H9 (cell line): ENCODE data around the gene TYMP. TPM values are rescaled to one million over a fixed set of nuclear protein-coding genes. Genes with fewer than 3 reads are reported as not detected.

Experiments used
- DNase-seq: peaks from one replicate; pipeline ENCODE4 v3.0.0-alpha.2; 2017
- H2AFZ ChIP-seq: one replicate; pipeline ENCODE4 v1.6.1; 2013; ENCODE audit warnings: mild to moderate bottlenecking, low read length, control low read depth, moderate library complexity
- H2AK5ac ChIP-seq: 2 replicates; pipeline ENCODE4 v1.6.1; 2013; ENCODE audit warnings: low read length, control low read depth, mixed read lengths; ENCODE audit not compliant: insufficient read length
- H2BK120ac ChIP-seq: one replicate; pipeline ENCODE4 v1.6.1; 2013; ENCODE audit warnings: low read depth, mild to moderate bottlenecking, low read length, control low read depth, inconsistent platforms; ENCODE audit not compliant: poor library complexity, severe bottlenecking
- H2BK12ac ChIP-seq: 2 replicates; pipeline ENCODE4 v1.6.1; 2013; ENCODE audit warnings: low read length, control low read depth, mixed read lengths, low read depth; ENCODE audit not compliant: insufficient read length
- H2BK15ac ChIP-seq: 2 replicates; pipeline ENCODE4 v1.6.1; 2013; ENCODE audit warnings: low read depth, low read length, control low read depth
- H2BK20ac ChIP-seq: one replicate; pipeline ENCODE4 v1.6.1; 2013; ENCODE audit warnings: low read depth, mild to moderate bottlenecking, low read length, control low read depth, inconsistent platforms; ENCODE audit not compliant: poor library complexity, severe bottlenecking
- H2BK5ac ChIP-seq: 2 replicates; pipeline ENCODE4 v1.6.1; 2013; ENCODE audit warnings: low read length, control low read depth, mixed read lengths; ENCODE audit not compliant: insufficient read length
- H3K14ac ChIP-seq: 2 replicates; pipeline ENCODE4 v1.6.1; 2013; ENCODE audit warnings: low read length, control low read depth; ENCODE audit not compliant: insufficient read depth
- H3K18ac ChIP-seq: 2 replicates; pipeline ENCODE4 v1.6.1; 2013; ENCODE audit warnings: low read depth, mild to moderate bottlenecking, mixed read lengths, low read length, control low read depth; ENCODE audit not compliant: insufficient read length
- H3K23ac ChIP-seq: 2 replicates; pipeline ENCODE4 v1.6.1; 2013; ENCODE audit warnings: low read length, control low read depth, mixed read lengths, low read depth; ENCODE audit not compliant: insufficient read length
- H3K23me2 ChIP-seq: 2 replicates; pipeline ENCODE4 v1.6.1; 2013; ENCODE audit warnings: low read depth, mild to moderate bottlenecking, mixed read lengths, low read length, control low read depth; ENCODE audit not compliant: insufficient read length, poor library complexity, severe bottlenecking
- H3K27ac ChIP-seq: 2 replicates; pipeline ENCODE4 v1.5.1; 2013; ENCODE audit warnings: low read length, control low read depth, mixed read lengths, low read depth; ENCODE audit not compliant: insufficient read length
- H3K27me3 ChIP-seq: 2 replicates; pipeline ENCODE4 v1.6.1; 2013; ENCODE audit warnings: low read length, control low read depth, inconsistent platforms; ENCODE audit not compliant: insufficient read depth
- H3K4ac ChIP-seq: 2 replicates; pipeline ENCODE4 v1.6.1; 2013; ENCODE audit warnings: low read depth, mild to moderate bottlenecking, control low read depth, inconsistent platforms, low read length, moderate library complexity
- H3K4me1 ChIP-seq: 2 replicates; pipeline ENCODE4 v1.6.1; 2013; ENCODE audit warnings: low read length, control low read depth, inconsistent platforms; ENCODE audit not compliant: insufficient read depth
- H3K4me2 ChIP-seq: 2 replicates; pipeline ENCODE4 v1.6.1; 2013; ENCODE audit warnings: low read length, control low read depth, mixed read lengths; ENCODE audit not compliant: insufficient read length, insufficient read depth
- H3K56ac ChIP-seq: 2 replicates; pipeline ENCODE4 v1.6.1; 2013; ENCODE audit warnings: low read depth, mild to moderate bottlenecking, mixed read lengths, low read length, control low read depth; ENCODE audit not compliant: insufficient read length
- H3K79me1 ChIP-seq: 2 replicates; pipeline ENCODE4 v1.6.1; 2013; ENCODE audit warnings: low read depth, mild to moderate bottlenecking, moderate library complexity, low read length, control low read depth, inconsistent platforms; ENCODE audit not compliant: insufficient read depth, poor library complexity, severe bottlenecking
- H3K79me2 ChIP-seq: 2 replicates; pipeline ENCODE4 v1.6.1; 2013; ENCODE audit warnings: low read length, control low read depth, inconsistent platforms; ENCODE audit not compliant: insufficient read depth
- H3K9ac ChIP-seq: 2 replicates; pipeline ENCODE4 v1.6.1; 2013; ENCODE audit warnings: low read length, control low read depth, mixed read lengths; ENCODE audit not compliant: insufficient read length; ENCODE audit errors: extremely low read depth
- H3K9me3 ChIP-seq: one replicate; pipeline ENCODE4 v1.6.1; 2013; ENCODE audit warnings: low read depth, low read length, inconsistent platforms; ENCODE audit not compliant: control insufficient read depth
- H3T11ph ChIP-seq: one replicate; pipeline ENCODE4 v1.6.1; 2013; ENCODE audit warnings: mild to moderate bottlenecking, low read length, control low read depth, inconsistent platforms
- H4K20me1 ChIP-seq: one replicate; pipeline ENCODE4 v1.6.1; 2013; ENCODE audit not compliant: control insufficient read depth, insufficient read length, insufficient read depth
- H4K5ac ChIP-seq: 2 replicates; pipeline ENCODE4 v1.6.1; 2013; ENCODE audit warnings: low read depth, mild to moderate bottlenecking, mixed read lengths, low read length, control low read depth; ENCODE audit not compliant: insufficient read length
- H4K8ac ChIP-seq: replicated peaks from 2 replicates; pipeline ENCODE4 v1.6.1; 2013; ENCODE audit warnings: low read length, control low read depth, mixed read lengths, low read depth; ENCODE audit not compliant: insufficient read length
- H4K91ac ChIP-seq: 2 replicates; pipeline ENCODE4 v1.6.1; 2013; ENCODE audit warnings: low read depth, mild to moderate bottlenecking, moderate library complexity, mixed read lengths, low read length, control low read depth; ENCODE audit not compliant: insufficient read length
- H3K27ac Mint-ChIP-seq, 3 experiments: 2 replicates in 2 of 3; 3 replicates in 1 of 3; pipeline ENCODE4 v1.8.0; 2020 to 2021; ENCODE audit warnings: mixed read lengths in 3 of 3, mild to moderate bottlenecking in 1 of 3, moderate library complexity in 1 of 3
- H3K27me3 Mint-ChIP-seq: 2 replicates; pipeline ENCODE4 v1.8.0; 2021; ENCODE audit warnings: low read depth, mild to moderate bottlenecking, moderate library complexity, mixed read lengths
- H3K36me3 Mint-ChIP-seq, 3 experiments: 2 replicates in 2 of 3; 3 replicates in 1 of 3; pipeline ENCODE4 v1.8.0; 2020 to 2021; ENCODE audit warnings: low read depth in 3 of 3, mixed read lengths in 3 of 3; ENCODE audit not compliant: insufficient read depth in 1 of 3
- H3K4me1 Mint-ChIP-seq, 2 experiments: 2 replicates each; pipeline ENCODE4 v1.8.0; 2020; ENCODE audit warnings: mixed read lengths in 2 of 2
- H3K4me3 Mint-ChIP-seq, 2 experiments: 2 replicates in 1 of 2; 3 replicates in 1 of 2; pipeline ENCODE4 v1.8.0; 2020 to 2021; ENCODE audit warnings: mild to moderate bottlenecking in 2 of 2, mixed read lengths in 2 of 2, moderate library complexity in 1 of 2
- H3K9me3 Mint-ChIP-seq, 2 experiments: 2 replicates in 1 of 2; 3 replicates in 1 of 2; pipeline ENCODE4 v1.8.0; 2020; ENCODE audit warnings: mild to moderate bottlenecking in 2 of 2, mixed read lengths in 2 of 2, moderate library complexity in 1 of 2
- WGBS: extraction: QIAGEN DNeasy Blood & Tissue Kit; methylation state at CpG from one replicate; pipeline ENCODE4 v1.1.7; 2013; ENCODE audit warnings: missing lambda C conversion rate, low lambda C conversion rate, mixed read lengths; ENCODE audit not compliant: insufficient read length; ENCODE audit errors: extremely low coverage; 5-methylcytosine and 5-hydroxymethylcytosine counted together
- total RNA-seq: library from RNA; stranded (reverse); gene quantifications from 2 replicates; pipeline ENCODE4 v1.2.1, GENCODE V29; 2021
- TF ChIP-seq, protein P1 (sequence below): fragments of 200-600 bp; sonication (generic); conservative IDR thresholded peaks from 3 replicates; pipeline ENCODE4 v1.8.0; 2021; ENCODE audit warnings: antibody characterized with exemption, mild to moderate bottlenecking

The TYMP gene
- total RNA-seq, 1 experiment from 2014 or later = 1.0 TPM

DNA sequence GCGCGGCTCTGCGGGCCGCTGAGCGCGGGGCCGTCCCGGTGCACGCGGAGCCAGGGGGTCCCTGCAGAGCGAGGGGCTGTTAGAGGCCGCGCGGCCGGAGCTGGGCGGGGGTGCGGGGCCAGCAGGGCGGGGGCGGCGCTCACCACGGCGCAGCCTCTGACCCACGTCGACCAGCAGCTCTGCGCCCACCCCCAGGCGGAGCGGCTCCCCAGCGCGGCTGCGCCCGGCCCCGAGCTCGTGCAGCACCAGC is 4.0 kb downstream of the TYMP start:
- peaks cover 11 to 15% of the 10 kb centered on the region in 2 experiments for H3K4me1 Mint-ChIP-seq
- Histone ChIP-seq H3K4me2 (peak overlapping the region; percentile 70), H3K9ac (no peak overlapping the region), H4K8ac (no peak overlapping the region), H2BK5ac (no peak overlapping the region), H2BK20ac (no peak overlapping the region), H4K20me1 (no peaks in the 10 kb centered on the region), H3K4me1 (peaks cover 3% of the 10 kb centered on the region; the same call in 1 of the 2 replicates), H2AK5ac (no peak overlapping the region), H3K9me3 (no peaks in the 10 kb centered on the region), H3K79me2 (no peaks in the 10 kb centered on the region), H3K23me2 (peaks cover 8% of the 10 kb centered on the region), H3K27me3 (peaks cover 25% of the 10 kb centered on the region; the same call in 1 of the 2 replicates), H2BK120ac (no peak overlapping the region), H3K18ac (no peak overlapping the region), H4K91ac (no peak overlapping the region), H3K79me1 (no peaks in the 10 kb centered on the region), H2BK15ac (no peak overlapping the region), H2AFZ (no peak overlapping the region), H3K4ac (no peak overlapping the region), H3K56ac (no peak overlapping the region), H3K14ac (peak overlapping the region; percentile 18; the same call in 1 of the 2 replicates), H3K27ac (no peak overlapping the region), H4K5ac (no peak overlapping the region), H2BK12ac (no peak overlapping the region), H3T11ph (no peak overlapping the region), H3K23ac (no peak overlapping the region)
- TF ChIP-seq, protein P1, sequence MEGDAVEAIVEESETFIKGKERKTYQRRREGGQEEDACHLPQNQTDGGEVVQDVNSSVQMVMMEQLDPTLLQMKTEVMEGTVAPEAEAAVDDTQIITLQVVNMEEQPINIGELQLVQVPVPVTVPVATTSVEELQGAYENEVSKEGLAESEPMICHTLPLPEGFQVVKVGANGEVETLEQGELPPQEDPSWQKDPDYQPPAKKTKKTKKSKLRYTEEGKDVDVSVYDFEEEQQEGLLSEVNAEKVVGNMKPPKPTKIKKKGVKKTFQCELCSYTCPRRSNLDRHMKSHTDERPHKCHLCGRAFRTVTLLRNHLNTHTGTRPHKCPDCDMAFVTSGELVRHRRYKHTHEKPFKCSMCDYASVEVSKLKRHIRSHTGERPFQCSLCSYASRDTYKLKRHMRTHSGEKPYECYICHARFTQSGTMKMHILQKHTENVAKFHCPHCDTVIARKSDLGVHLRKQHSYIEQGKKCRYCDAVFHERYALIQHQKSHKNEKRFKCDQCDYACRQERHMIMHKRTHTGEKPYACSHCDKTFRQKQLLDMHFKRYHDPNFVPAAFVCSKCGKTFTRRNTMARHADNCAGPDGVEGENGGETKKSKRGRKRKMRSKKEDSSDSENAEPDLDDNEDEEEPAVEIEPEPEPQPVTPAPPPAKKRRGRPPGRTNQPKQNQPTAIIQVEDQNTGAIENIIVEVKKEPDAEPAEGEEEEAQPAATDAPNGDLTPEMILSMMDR = no peak
- no peak for DNase-seq
- no peak overlapping the region for H3K27ac Mint-ChIP-seq
- H3K27me3 Mint-ChIP-seq = peaks cover 40% of the 10 kb centered on the region
- peaks cover 2 to 24% (median 18%) of the 10 kb centered on the region in 3 experiments; a peak in 5 of 7 replicates for H3K36me3 Mint-ChIP-seq
- H3K4me3 Mint-ChIP-seq = peak overlapping the region; percentile 82 to 88
- H3K9me3 Mint-ChIP-seq = no peaks in the 10 kb centered on the region; a peak in 1 of 5 replicates
- no CpG with 5 or more reads among the region's 33 CpGs for WGBS
